Activated CD8-positive, alpha-beta T cell treated with anti-CD3 and anti-CD28 coated beads for 36 hours (primary cell): Measurements from ENCODE around the gene IL37. TPM values are rescaled to one million over a fixed set of nuclear protein-coding genes. Genes with fewer than 3 reads are reported as not detected.
A peak's percentile ranks its signal among the peaks of the same experiment; 100 is the strongest.

Experiments
- ATAC-seq: fragments of 200-7000 bp; cut with Tn5 transposase; one replicate; pipeline ENCODE4 v1.10.0; 2021; ENCODE audit warnings: mild to moderate bottlenecking, moderate library complexity
- CTCF ChIA-PET: fragments of 350-600 bp; sonication (Branson Sonifier 250); formaldehyde crosslinking; loops from one replicate; lab custom pipeline; 2021; ENCODE audit warnings: antibody characterized with exemption; lab: Charles Lee
- POLR2A ChIA-PET: fragments of 350-600 bp; sonication (Branson Sonifier 250); formaldehyde crosslinking; loops from one replicate; lab custom pipeline; 2021; ENCODE audit warnings: antibody characterized with exemption; lab: Charles Lee
- DNase-seq: peaks from one replicate; pipeline ENCODE4 v3.0.0-alpha.2; 2020
- H3K27ac Mint-ChIP-seq: one replicate; pipeline ENCODE4 v1.8.0; 2021; ENCODE audit warnings: mild to moderate bottlenecking, mixed read lengths
- H3K27me3 Mint-ChIP-seq: one replicate; pipeline ENCODE4 v1.8.0; 2021; ENCODE audit warnings: mixed read lengths
- H3K36me3 Mint-ChIP-seq: one replicate; pipeline ENCODE4 v1.8.0; 2021; ENCODE audit warnings: low read depth, mixed read lengths
- H3K4me1 Mint-ChIP-seq: one replicate; pipeline ENCODE4 v1.8.0; 2021; ENCODE audit warnings: low read depth, mixed read lengths
- H3K4me3 Mint-ChIP-seq: one replicate; pipeline ENCODE4 v1.8.0; 2021; ENCODE audit warnings: mild to moderate bottlenecking, moderate library complexity, mixed read lengths
- H3K9me3 Mint-ChIP-seq: one replicate; pipeline ENCODE4 v1.8.0; 2021; ENCODE audit warnings: mixed read lengths
- intact Hi-C: fragments of 100-400 bp; cut with micrococcal nuclease; formaldehyde crosslinking; loops from one replicate; pipeline ENCODE4 v1.10.0; 2022
- total RNA-seq, 2 experiments: library from RNA; stranded (reverse); gene quantifications; one replicate each; pipeline ENCODE4 v1.2.3, GENCODE V29; 2021
- TF ChIP-seq, protein P1 (sequence below): fragments of 200-600 bp; IDR thresholded peaks from one replicate; pipeline ENCODE4 v1.8.0; 2022; ENCODE audit warnings: antibody characterized with exemption, mild to moderate bottlenecking

The IL37 gene
- total RNA-seq, 2 experiments from 2014 or later, result not detected

DNA sequence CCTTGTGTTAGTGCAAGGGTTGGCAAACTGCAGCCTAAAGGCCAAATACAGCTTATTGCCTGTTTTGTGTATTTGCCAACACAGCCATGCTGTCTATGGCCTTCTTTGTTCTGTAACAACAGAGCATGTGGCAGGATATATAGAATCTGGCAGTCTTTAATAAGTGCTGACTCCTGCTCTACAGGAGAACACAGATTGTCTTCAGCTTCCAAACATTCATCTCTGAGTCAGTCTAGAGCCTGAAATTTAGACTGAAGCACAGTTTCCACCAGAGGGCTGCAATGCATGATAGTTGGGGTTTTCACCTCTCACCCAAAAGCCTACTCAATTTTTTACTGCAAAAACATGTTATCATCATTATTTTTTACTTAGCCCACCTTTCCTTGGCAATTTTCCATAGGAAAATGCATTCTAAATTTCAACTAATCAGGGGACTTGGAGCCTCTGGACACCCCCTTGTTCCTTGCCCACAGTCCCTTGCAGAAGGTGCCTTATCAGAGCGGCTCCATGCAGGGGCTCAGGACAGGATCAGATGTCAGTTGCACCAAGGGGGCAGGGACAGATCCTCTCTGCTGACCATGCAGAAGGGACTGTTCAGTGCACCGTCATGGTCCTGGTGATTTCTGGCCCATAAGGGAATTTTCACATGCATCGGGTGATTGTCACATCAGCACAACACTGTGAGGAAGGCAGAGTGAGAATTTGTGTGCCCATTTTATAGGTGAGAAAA lies 12.4 kb downstream of the IL37 start:
- TF ChIP-seq, protein P1, sequence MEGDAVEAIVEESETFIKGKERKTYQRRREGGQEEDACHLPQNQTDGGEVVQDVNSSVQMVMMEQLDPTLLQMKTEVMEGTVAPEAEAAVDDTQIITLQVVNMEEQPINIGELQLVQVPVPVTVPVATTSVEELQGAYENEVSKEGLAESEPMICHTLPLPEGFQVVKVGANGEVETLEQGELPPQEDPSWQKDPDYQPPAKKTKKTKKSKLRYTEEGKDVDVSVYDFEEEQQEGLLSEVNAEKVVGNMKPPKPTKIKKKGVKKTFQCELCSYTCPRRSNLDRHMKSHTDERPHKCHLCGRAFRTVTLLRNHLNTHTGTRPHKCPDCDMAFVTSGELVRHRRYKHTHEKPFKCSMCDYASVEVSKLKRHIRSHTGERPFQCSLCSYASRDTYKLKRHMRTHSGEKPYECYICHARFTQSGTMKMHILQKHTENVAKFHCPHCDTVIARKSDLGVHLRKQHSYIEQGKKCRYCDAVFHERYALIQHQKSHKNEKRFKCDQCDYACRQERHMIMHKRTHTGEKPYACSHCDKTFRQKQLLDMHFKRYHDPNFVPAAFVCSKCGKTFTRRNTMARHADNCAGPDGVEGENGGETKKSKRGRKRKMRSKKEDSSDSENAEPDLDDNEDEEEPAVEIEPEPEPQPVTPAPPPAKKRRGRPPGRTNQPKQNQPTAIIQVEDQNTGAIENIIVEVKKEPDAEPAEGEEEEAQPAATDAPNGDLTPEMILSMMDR, result no peak
- Mint-ChIP-seq H3K36me3 (no peaks in the 10 kb centered on the region), H3K9me3 (no peaks in the 10 kb centered on the region), H3K4me3 (no peak overlapping the region), H3K27me3 (no peaks in the 10 kb centered on the region), H3K4me1 (peaks cover 10% of the 10 kb centered on the region), H3K27ac (no peak overlapping the region)
- DNase-seq (no peak), ATAC-seq (peak; percentile 41)
- POLR2A ChIA-PET, result no interaction called here
- CTCF ChIA-PET, result interaction anchor here (1.2 to 4.3 kb wide), 4 partner anchors 8 to 139 kb away, joined by 4 to 29 read pairs (median 8); no protein-coding TSS in a partner anchor
- intact Hi-C loops, result no loop called here

DNA sequence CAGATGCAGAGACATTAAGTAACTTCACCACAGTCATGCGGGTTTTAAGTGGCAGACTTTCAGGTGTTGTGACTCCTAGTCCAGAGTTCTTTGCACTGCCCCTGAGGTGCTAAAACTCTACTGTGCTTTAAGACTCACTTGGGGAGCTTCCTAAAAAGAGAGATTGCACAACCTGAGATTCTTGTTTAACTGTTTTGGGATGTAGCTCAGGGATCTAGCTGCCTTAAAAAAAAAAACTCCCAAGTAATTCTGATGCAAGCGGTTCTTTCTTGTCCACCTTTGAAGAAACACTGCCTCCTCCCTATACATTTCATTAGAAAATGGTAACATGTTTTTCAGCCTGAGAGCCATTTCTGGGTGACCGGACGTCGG lies 13.0 kb downstream of the IL37 start:
- Mint-ChIP-seq H3K9me3 (no peaks in the 10 kb centered on the region), H3K27ac (no peak overlapping the region), H3K4me3 (no peak overlapping the region), H3K36me3 (no peaks in the 10 kb centered on the region), H3K4me1 (peaks cover 10% of the 10 kb centered on the region), H3K27me3 (no peaks in the 10 kb centered on the region)
- intact Hi-C loops, result no loop called here
- POLR2A ChIA-PET, result no interaction called here
- ATAC-seq (no peak), DNase-seq (no peak)
- TF ChIP-seq, protein P1, result no peak
- CTCF ChIA-PET, result interaction anchor here (1.2 to 4.3 kb wide), 2 partner anchors 9 to 19 kb away, joined by 4 to 29 read pairs; no protein-coding TSS in a partner anchor

DNA sequence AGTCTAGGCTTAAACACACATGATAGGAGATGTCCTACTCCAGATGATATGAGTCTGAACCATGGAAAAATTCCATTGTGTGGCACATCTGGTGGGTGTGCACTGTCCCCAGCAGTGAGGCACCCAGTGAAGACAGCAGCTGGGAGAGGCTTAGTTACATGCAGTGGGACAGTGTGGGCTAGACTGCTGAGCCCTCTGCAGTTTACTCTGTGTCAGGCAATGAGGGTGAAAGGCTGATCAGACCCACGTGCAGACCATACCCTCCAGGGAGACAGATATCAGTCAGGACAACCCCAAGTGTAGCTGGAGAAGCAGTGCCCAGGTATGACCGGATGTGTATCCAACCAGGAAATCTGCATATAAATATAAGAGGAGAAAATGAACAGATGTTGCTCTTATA lies 13.4 kb downstream of the IL37 start:
- TF ChIP-seq, protein P1, result no peak
- ChIA-PET POLR2A (no interaction called here), CTCF (interaction anchor here (0.7 to 4.3 kb wide), 3 partner anchors 8 to 19 kb away, joined by 3 to 29 read pairs (median 4); no protein-coding TSS in a partner anchor)
- DNase-seq, result no peak
- Mint-ChIP-seq H3K9me3 (no peaks in the 10 kb centered on the region), H3K27ac (no peak overlapping the region), H3K4me3 (no peak overlapping the region), H3K4me1 (peaks cover 7% of the 10 kb centered on the region), H3K27me3 (no peaks in the 10 kb centered on the region), H3K36me3 (no peaks in the 10 kb centered on the region)
- intact Hi-C loops, result no loop called here
- ATAC-seq, result no peak

DNA sequence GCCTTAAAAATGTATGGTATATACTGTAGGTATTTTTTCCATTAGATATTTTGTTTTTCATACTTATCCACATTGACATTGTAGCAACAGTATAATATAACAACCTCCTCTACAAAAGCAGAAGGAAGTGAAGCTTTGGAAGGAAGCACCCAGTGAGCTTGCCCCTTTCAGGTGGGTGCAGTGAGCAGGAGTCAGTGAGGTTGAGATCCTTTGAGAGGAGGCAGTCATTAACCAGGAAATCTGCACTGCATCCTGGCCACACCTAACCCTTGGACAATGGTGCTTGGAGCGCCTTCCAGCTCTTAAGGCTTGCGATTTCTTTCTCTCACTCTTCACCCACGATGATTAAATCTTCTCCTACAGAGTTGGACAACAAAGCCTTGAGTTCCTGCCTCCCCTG lies 13.9 kb downstream of the IL37 start:
- TF ChIP-seq, protein P1, result no peak
- intact Hi-C loops, result no loop called here
- no peak overlapping the region for H3K4me3 Mint-ChIP-seq
- ChIA-PET POLR2A (no interaction called here), CTCF (interaction anchor here (0.7 to 4.3 kb wide), 3 partner anchors 9 to 18 kb away, joined by 3 to 29 read pairs (median 4); no protein-coding TSS in a partner anchor)
- no peak for DNase-seq
- ATAC-seq, result no peak
- no peaks in the 10 kb centered on the region for H3K36me3 Mint-ChIP-seq
- H3K9me3 Mint-ChIP-seq, result no peaks in the 10 kb centered on the region
- no peak overlapping the region for H3K27ac Mint-ChIP-seq
- H3K27me3 Mint-ChIP-seq, result no peaks in the 10 kb centered on the region
- H3K4me1 Mint-ChIP-seq, result peaks cover 7% of the 10 kb centered on the region

DNA sequence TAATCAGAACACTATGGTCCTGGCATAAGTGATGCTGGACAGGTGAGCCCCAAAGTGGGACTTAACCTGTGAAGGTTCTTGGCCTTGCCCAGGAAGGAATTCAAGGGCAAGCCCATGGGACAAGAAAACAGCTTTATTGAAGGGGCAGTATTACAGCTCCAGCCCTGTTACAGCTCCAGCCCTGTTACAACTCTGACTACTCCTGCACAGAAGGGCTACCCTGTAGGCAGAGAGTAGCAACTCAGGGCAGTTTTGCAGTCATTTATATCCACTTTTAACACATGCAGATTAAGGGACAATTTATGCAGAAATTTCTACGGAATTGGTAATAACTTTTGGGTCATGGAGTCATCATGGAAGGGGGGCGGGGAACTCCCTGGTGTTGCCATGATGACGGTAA lies 15.7 kb downstream of the IL37 start:
- DNase-seq (no peak), ATAC-seq (no peak)
- no peaks in the 10 kb centered on the region for H3K9me3 Mint-ChIP-seq
- TF ChIP-seq, protein P1, result no peak
- H3K4me3 Mint-ChIP-seq, result no peak overlapping the region
- ChIA-PET POLR2A (interaction anchor here (0.7 kb wide), 1 partner anchor 8 kb away, joined by 3 read pairs; no protein-coding TSS in a partner anchor), CTCF (interaction anchor here (1.5 to 4.3 kb wide), 2 partner anchors 16 to 177 kb away, joined by 6 to 29 read pairs; no protein-coding TSS in a partner anchor)
- H3K27me3 Mint-ChIP-seq, result no peaks in the 10 kb centered on the region
- intact Hi-C loops, result no loop called here
- no peaks in the 10 kb centered on the region for H3K36me3 Mint-ChIP-seq
- H3K4me1 Mint-ChIP-seq, result peaks cover 2% of the 10 kb centered on the region
- H3K27ac Mint-ChIP-seq, result no peak overlapping the region
